ENCODE data around the gene NALCN. TPM values are rescaled to one million over a fixed set of nuclear protein-coding genes. Genes with fewer than 3 reads are reported as not detected.
"Not testable (repeated sequence)": the region's sequence is repeated elsewhere in the genome, so short reads cannot be mapped to it uniquely, and the experiment has no call there.

NALCN gene
- total RNA-seq, 1 donor from 2014 or later = 0.83 TPM

- intact Hi-C loops (cut with DNase I) = no loop called here
- TF ChIP-seq CTCF (IDR thresholded peaks at IDR 0.05) = no peak
- H3K27me3 ChIP-seq (ENCODE audit: low read depth) = no peaks in the 10 kb centered on the region
- ATAC-seq = no peak
- no peak overlapping the region for H3K27ac ChIP-seq
- no peaks in the 10 kb centered on the region for H3K36me3 ChIP-seq
- H3K4me3 ChIP-seq = no peak overlapping the region
- DNase-seq = no peak
- H3K9me3 ChIP-seq = no peaks in the 10 kb centered on the region
- no peaks in the 10 kb centered on the region for H3K4me1 ChIP-seq
These were observed 92.7 kb downstream of the NALCN start for GRCh38 chr13:101323601-101324000.

GRCh38 chr13:101317986-101318523, 98.3 kb downstream of the NALCN start:
- no peaks in the 10 kb centered on the region for H3K9me3 ChIP-seq
- TF ChIP-seq CTCF (IDR thresholded peaks at IDR 0.05) = no peak
- no peaks in the 10 kb centered on the region for H3K4me1 ChIP-seq
- H3K27ac ChIP-seq = no peak overlapping the region
- DNase-seq = no peak
- no peak overlapping the region for H3K4me3 ChIP-seq
- no peaks in the 10 kb centered on the region for H3K36me3 ChIP-seq
- no peaks in the 10 kb centered on the region for H3K27me3 ChIP-seq (ENCODE audit: low read depth)
- intact Hi-C loops (cut with DNase I) = no loop called here
- no peak for ATAC-seq

GRCh38 chr13:101313479-101313878, 102.8 kb downstream of the NALCN start:
- H3K27me3 ChIP-seq (ENCODE audit: low read depth); intact Hi-C loops (cut with DNase I); H3K9me3 ChIP-seq; DNase-seq; H3K36me3 ChIP-seq; ATAC-seq; H3K27ac ChIP-seq; H3K4me3 ChIP-seq; H3K4me1 ChIP-seq: not testable (repeated sequence)

DNA sequence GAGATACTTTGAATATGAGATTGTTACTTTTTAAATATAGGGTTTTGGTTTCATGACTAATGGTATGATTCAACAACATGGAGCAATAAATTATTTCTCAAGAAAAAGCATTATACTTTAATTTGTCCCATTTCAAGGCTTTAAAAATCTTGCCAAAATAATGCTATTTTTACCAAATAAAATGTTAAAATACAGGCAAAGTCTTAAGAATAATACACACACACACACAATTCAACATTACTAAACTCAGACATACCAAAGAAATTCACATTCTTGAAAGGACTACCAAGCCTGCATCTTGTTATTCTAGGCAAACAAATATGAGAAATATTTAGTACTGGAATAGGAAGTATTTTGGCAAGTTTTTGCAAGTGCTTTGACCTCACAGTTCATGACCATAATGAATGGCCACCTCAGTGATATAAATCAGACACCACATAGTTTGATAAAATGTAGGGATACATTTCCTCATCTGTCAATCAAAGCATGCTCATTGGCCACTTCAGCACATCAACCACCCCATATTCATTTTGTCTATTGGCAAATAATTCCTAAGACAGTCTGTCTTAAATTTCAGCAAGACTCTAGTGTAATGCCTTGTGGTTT, 107.2 kb downstream of the NALCN start:
- H3K27ac ChIP-seq = no peak overlapping the region
- no peaks in the 10 kb centered on the region for H3K9me3 ChIP-seq
- intact Hi-C loops (cut with DNase I) = no loop called here
- H3K27me3 ChIP-seq (ENCODE audit: low read depth) = no peaks in the 10 kb centered on the region
- ATAC-seq = no peak
- H3K4me3 ChIP-seq = no peak overlapping the region
- no peak for DNase-seq
- TF ChIP-seq CTCF (IDR thresholded peaks at IDR 0.05) = no peak
- H3K36me3 ChIP-seq = no peaks in the 10 kb centered on the region
- H3K4me1 ChIP-seq = no peaks in the 10 kb centered on the region

- no peak for ATAC-seq
These were observed 107.9 kb downstream of the NALCN start for GRCh38 chr13:101308247-101309013.

More at GRCh38 chr13:101308247-101309013, 107.9 kb downstream of the NALCN start:
- Histone ChIP-seq H3K36me3 (no peaks in the 10 kb centered on the region), H3K4me3 (no peak overlapping the region), H3K27me3 (ENCODE audit: low read depth) (no peaks in the 10 kb centered on the region), H3K27ac (no peak overlapping the region), H3K4me1 (no peaks in the 10 kb centered on the region), H3K9me3 (no peaks in the 10 kb centered on the region)
- DNase-seq = no peak
- TF ChIP-seq CTCF (IDR thresholded peaks at IDR 0.05) = no peak
- intact Hi-C loops (cut with DNase I) = no loop called here
